ENCODE data around the gene CAMSAP2.

DNA sequence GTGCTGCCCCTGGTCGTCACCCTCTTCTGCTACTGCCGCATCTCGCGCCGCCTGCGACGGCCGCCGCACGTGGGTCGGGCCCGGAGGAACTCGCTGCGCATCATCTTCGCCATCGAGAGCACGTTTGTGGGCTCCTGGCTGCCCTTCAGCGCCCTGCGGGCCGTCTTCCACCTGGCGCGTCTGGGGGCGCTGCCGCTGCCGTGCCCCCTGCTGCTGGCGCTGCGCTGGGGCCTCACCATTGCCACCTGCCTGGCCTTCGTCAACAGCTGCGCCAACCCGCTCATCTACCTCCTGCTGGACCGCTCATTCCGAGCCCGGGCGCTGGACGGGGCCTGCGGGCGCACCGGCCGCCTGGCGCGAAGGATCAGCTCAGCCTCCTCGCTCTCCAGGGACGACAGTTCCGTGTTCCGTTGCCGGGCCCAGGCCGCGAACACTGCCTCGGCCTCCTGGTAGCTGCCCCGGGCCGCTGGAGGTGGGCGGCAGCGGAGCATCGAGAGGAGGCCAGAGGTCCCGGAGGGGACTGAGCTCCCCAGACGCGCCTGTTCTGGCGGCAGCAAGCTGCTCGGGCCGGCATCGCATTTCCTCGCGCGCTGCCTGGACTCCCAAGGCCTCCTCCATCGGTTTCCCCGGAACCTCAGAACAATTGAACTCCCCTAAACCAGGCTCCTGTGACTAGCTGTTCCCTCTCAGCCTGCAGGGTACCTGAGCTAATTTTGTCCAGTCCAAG lies 135.1 kb downstream of the CAMSAP2 start:
- TF ChIP-seq, protein P1, sequence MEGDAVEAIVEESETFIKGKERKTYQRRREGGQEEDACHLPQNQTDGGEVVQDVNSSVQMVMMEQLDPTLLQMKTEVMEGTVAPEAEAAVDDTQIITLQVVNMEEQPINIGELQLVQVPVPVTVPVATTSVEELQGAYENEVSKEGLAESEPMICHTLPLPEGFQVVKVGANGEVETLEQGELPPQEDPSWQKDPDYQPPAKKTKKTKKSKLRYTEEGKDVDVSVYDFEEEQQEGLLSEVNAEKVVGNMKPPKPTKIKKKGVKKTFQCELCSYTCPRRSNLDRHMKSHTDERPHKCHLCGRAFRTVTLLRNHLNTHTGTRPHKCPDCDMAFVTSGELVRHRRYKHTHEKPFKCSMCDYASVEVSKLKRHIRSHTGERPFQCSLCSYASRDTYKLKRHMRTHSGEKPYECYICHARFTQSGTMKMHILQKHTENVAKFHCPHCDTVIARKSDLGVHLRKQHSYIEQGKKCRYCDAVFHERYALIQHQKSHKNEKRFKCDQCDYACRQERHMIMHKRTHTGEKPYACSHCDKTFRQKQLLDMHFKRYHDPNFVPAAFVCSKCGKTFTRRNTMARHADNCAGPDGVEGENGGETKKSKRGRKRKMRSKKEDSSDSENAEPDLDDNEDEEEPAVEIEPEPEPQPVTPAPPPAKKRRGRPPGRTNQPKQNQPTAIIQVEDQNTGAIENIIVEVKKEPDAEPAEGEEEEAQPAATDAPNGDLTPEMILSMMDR (IDR thresholded peaks at IDR 0.05) = no peak
- TF ChIP-seq POLR2AphosphoS5 (IDR thresholded peaks at IDR 0.05) (no peak), EP300 (IDR thresholded peaks at IDR 0.05; ENCODE audit: low read depth) (no peak), POLR2A (IDR thresholded peaks at IDR 0.05) (no peak)
